ENCODE results near the gene TNKS1BP1.

DNA sequence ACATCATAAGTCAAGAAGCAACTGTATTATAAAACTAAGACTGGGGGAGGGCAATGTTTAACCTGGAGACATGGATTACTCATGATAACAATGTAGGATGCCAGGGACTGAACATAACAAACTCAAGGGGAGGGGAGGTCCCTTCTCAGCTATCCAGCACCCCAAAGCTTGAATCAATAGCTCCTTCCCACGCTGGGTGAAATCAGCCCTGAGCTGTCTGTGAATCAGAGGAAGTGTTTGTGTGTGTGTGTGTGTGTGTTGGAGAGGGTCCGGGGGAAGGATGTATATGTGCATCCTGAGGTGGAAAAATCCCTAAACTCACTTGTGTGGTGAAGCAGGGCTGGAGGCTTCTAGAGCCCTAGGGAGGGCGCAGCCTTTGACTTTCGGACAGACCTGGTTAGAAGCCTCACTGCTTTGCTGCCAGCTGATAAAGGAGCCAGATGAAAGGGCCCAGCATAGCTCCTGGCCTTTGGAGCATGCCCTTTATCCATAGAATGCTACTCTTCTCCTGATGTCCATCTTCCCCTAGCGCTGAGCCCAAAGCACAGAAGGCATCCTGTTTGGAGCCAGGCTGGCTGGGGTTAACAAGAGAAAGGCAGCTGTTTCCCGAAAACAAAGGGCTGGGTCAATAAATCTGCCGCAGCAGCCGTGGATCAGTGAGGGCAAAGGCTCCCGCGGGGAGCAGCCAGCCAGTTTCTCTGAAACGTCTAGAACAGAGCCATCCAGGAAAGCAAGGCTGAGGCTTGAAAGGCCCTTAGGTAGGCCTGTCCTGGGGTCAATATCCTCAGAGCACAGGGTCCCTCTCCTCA lies 35.8 kb downstream of the TNKS1BP1 start:
- TF ChIP-seq, protein P1, sequence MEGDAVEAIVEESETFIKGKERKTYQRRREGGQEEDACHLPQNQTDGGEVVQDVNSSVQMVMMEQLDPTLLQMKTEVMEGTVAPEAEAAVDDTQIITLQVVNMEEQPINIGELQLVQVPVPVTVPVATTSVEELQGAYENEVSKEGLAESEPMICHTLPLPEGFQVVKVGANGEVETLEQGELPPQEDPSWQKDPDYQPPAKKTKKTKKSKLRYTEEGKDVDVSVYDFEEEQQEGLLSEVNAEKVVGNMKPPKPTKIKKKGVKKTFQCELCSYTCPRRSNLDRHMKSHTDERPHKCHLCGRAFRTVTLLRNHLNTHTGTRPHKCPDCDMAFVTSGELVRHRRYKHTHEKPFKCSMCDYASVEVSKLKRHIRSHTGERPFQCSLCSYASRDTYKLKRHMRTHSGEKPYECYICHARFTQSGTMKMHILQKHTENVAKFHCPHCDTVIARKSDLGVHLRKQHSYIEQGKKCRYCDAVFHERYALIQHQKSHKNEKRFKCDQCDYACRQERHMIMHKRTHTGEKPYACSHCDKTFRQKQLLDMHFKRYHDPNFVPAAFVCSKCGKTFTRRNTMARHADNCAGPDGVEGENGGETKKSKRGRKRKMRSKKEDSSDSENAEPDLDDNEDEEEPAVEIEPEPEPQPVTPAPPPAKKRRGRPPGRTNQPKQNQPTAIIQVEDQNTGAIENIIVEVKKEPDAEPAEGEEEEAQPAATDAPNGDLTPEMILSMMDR (IDR thresholded peaks at IDR 0.05), result no peak
- no peak for TF ChIP-seq EP300 (IDR thresholded peaks at IDR 0.05; ENCODE audit: borderline replicate concordance in 1 of 2, low read depth in 1 of 2, low read length in 1 of 2)
- TF ChIP-seq CHD2 (IDR thresholded peaks at IDR 0.05; ENCODE audit: low read length, partially characterized antibody), result no peak
- TF ChIP-seq, protein P2, sequence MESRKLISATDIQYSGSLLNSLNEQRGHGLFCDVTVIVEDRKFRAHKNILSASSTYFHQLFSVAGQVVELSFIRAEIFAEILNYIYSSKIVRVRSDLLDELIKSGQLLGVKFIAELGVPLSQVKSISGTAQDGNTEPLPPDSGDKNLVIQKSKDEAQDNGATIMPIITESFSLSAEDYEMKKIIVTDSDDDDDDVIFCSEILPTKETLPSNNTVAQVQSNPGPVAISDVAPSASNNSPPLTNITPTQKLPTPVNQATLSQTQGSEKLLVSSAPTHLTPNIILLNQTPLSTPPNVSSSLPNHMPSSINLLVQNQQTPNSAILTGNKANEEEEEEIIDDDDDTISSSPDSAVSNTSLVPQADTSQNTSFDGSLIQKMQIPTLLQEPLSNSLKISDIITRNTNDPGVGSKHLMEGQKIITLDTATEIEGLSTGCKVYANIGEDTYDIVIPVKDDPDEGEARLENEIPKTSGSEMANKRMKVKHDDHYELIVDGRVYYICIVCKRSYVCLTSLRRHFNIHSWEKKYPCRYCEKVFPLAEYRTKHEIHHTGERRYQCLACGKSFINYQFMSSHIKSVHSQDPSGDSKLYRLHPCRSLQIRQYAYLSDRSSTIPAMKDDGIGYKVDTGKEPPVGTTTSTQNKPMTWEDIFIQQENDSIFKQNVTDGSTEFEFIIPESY (IDR thresholded peaks at IDR 0.05; ENCODE audit: borderline replicate concordance, low read depth), result no peak
- TF ChIP-seq FOXM1 (IDR thresholded peaks at IDR 0.05; ENCODE audit: low read depth), result no peak
- TF ChIP-seq RCOR1 (IDR thresholded peaks at IDR 0.05; ENCODE audit: low read length), result no peak
